Measurements from ENCODE around the gene SMAGP. TPM values are rescaled to one million over a fixed set of nuclear protein-coding genes. Genes with fewer than 3 reads are reported as not detected.

SMAGP gene
- total RNA-seq, 3 donors from 2014 or later, result 5.8 to 16.1 (median 15.5) TPM

GRCh38 chr12:51244269-51244668, 25.9 kb downstream of the SMAGP start:
- Histone ChIP-seq H3K9me3 (no peaks in the 10 kb centered on the region), H3K36me3 (peaks cover 5% of the 10 kb centered on the region), H3K4me3 (no peak overlapping the region), H3K27me3 (no peaks in the 10 kb centered on the region), H3K27ac (no peak overlapping the region), H3K4me1 (peaks cover 0 to 15% of the 10 kb centered on the region in 2 donors)
- no peak for TF ChIP-seq CTCF (IDR thresholded peaks at IDR 0.05)
- no peak for TF ChIP-seq POLR2A (IDR thresholded peaks at IDR 0.05)
- no peak for TF ChIP-seq POLR2AphosphoS5 (IDR thresholded peaks at IDR 0.05)
- intact Hi-C loops (cut with DNase I; ENCODE audit: low total_unique reads), result no loop called here
- no peak for DNase-seq (ENCODE audit: low spot score in 2 of 2)

- Histone ChIP-seq H3K4me3 (no peak overlapping the region), H3K4me1 (peaks cover 0 to 15% of the 10 kb centered on the region in 2 donors), H3K27me3 (no peaks in the 10 kb centered on the region), H3K9me3 (no peaks in the 10 kb centered on the region), H3K27ac (no peak overlapping the region), H3K36me3 (peaks cover 5% of the 10 kb centered on the region)
- intact Hi-C loops (cut with DNase I; ENCODE audit: low total_unique reads), result no loop called here
- no peak for DNase-seq (ENCODE audit: low spot score in 2 of 2)
- TF ChIP-seq CTCF (IDR thresholded peaks at IDR 0.05) (no peak), POLR2AphosphoS5 (IDR thresholded peaks at IDR 0.05) (no peak), POLR2A (IDR thresholded peaks at IDR 0.05) (no peak)
These were observed 27.3 kb downstream of the SMAGP start for GRCh38 chr12:51242876-51243275.

GRCh38 chr12:51242120-51242519, 28.1 kb downstream of the SMAGP start:
- H3K27ac ChIP-seq, result no peak overlapping the region
- intact Hi-C loops (cut with DNase I; ENCODE audit: low total_unique reads), result no loop called here
- H3K4me3 ChIP-seq, result no peak overlapping the region
- H3K9me3 ChIP-seq, result no peaks in the 10 kb centered on the region
- H3K4me1 ChIP-seq, result peaks cover 0 to 15% of the 10 kb centered on the region in 2 donors
- TF ChIP-seq POLR2A (IDR thresholded peaks at IDR 0.05) (no peak), CTCF (IDR thresholded peaks at IDR 0.05) (no peak), POLR2AphosphoS5 (IDR thresholded peaks at IDR 0.05) (no peak)
- no peaks in the 10 kb centered on the region for H3K27me3 ChIP-seq
- DNase-seq (ENCODE audit: low spot score in 2 of 2), result no peak
- H3K36me3 ChIP-seq, result peaks cover 5% of the 10 kb centered on the region

GRCh38 chr12:51240971-51241370, 29.2 kb downstream of the SMAGP start:
- Histone ChIP-seq H3K36me3 (peaks cover 5% of the 10 kb centered on the region), H3K9me3 (no peaks in the 10 kb centered on the region), H3K4me1 (peaks cover 0 to 15% of the 10 kb centered on the region in 2 donors), H3K27me3 (no peaks in the 10 kb centered on the region), H3K4me3 (no peak overlapping the region), H3K27ac (peak overlapping the region; percentile 15 to 42)
- TF ChIP-seq POLR2A (IDR thresholded peaks at IDR 0.05) (no peak), POLR2AphosphoS5 (IDR thresholded peaks at IDR 0.05) (no peak), CTCF (IDR thresholded peaks at IDR 0.05) (no peak)
- intact Hi-C loops (cut with DNase I; ENCODE audit: low total_unique reads), result no loop called here
- no peak for DNase-seq (ENCODE audit: low spot score in 2 of 2)

- DNase-seq (ENCODE audit: low spot score in 2 of 2), result peak; percentile 95 to 97
- Histone ChIP-seq H3K9me3 (no peaks in the 10 kb centered on the region), H3K4me3 (peak within 1 kb of the TSS; percentile 70 to 99 (median 92)), H3K36me3 (peaks cover 5% of the 10 kb centered on the region), H3K27ac (peak within 1 kb of the TSS; percentile 99 to 100), H3K27me3 (no peaks in the 10 kb centered on the region), H3K4me1 (peaks cover 0 to 15% of the 10 kb centered on the region in 2 donors)
- TF ChIP-seq POLR2AphosphoS5 (IDR thresholded peaks at IDR 0.05) (peak; percentile 95 to 99 (median 98)), CTCF (IDR thresholded peaks at IDR 0.05) (peak in 2 of 3 donors; percentile 12 to 35), POLR2A (IDR thresholded peaks at IDR 0.05) (peak; percentile 96)
- intact Hi-C loops (cut with DNase I; ENCODE audit: low total_unique reads), result loop anchor here (2.0 kb wide), 1 partner anchor 184 kb away; no protein-coding TSS in a partner anchor
These were observed 31.5 kb downstream of the SMAGP start, which contains the start of gene DAZAP2 for GRCh38 chr12:51238510-51239334. Gene DAZAP2 (plus strand): TSS chr12:51238826. CDS start chr12:51238908, 82 bp downstream.
